GM21723 (cell line): ENCODE results near the gene GAD1.

Source experiments
- ATAC-seq: cut with Tn5 transposase; IDR thresholded peaks from one replicate; pipeline ENCODE4 v1.9.1; 2021; ENCODE audit warnings: mild to moderate bottlenecking, moderate library complexity; ENCODE audit not compliant: unreplicated experiment

GAD1 gene

DNA sequence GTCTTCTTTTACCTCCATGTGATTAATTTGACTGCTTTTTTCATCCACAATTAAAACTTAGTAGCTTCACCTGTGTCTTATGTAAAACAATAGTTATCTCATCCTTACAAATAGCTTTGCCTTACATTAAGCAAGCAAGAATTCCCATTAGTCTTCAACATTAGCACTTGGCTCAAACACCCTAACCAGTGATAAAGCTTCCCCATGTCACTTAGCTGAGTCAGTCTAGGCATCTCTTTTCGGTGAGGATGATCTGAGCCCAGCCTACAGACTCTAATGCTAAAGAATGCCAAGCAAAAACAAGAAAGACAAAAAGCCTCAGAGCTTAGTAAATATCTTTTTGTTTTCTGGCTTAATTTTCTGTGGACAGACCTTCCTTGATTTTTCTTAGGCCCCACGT, 26.1 kb downstream of the GAD1 start:
- ATAC-seq: no peak

DNA sequence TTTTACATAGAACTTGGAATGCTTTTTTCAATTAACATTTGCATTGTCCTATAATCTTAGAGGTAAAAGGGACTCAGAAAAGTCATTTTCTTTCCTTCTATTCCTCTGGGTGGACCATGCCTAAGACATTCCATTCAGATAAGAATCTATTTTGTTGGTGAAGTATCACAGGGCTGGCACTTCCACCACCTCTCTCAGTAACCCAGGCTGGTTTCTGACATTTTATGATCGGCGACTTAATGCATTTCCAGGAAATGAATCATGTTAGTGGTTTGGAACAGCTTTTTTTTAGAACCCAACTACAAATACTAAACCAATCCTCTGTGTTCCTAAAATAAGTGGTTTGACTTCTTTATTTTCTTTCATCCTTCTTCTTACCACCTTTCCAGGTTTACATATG, 27.0 kb downstream of the GAD1 start:
- ATAC-seq: no peak

DNA sequence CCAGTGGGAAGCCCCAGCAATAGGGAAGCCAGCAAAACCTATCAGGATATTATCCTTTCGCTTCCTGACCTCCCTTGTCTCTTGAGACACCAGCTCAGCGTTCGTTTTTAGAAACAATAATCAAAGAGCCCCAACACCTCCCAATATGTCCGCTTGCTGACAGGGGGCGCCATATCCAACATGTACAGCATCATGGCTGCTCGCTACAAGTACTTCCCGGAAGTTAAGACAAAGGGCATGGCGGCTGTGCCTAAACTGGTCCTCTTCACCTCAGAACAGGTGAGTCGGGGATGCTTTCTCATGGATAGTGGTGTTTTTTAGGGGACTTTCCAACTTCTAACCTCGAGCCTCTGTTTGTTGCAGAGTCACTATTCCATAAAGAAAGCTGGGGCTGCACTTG, 28.7 kb downstream of the GAD1 start:
- no peak for ATAC-seq

DNA sequence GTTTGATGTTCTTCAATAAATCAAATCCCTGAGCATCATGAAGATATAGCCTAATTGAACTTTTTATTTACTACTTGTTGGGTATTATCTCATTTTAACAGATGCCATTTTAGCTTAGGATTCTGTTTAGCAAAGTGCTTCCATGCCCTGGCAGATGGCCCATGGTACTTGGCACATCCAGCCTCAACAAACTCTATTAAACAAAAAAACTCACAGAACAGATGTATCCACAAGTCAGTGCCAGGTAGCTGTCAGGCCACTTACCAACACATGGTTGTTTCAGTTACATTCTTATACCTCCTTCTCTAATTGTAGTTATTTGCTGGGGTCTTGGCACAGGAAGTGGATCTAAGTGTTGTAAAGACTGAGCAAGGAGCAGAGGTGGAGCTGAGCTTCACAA, 29.6 kb downstream of the GAD1 start:
- no peak for ATAC-seq

DNA sequence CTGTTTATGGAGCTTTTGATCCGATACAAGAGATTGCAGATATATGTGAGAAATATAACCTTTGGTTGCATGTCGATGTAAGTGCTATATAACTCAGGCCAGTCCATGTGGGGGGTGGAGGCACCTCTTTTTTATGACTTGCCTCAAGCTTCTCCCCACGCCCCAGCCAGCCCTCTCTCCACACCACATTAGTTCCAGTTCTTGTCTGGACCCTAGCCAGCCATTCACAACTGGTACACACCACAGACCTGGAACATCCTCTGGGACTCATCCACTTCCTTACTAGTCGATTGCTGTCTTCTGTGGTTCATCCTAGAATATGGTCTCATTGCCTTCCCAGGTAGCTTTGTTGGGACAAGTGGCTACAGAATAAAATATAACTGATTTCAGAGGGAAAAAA, 31.0 kb downstream of the GAD1 start:
- ATAC-seq: no peak

DNA sequence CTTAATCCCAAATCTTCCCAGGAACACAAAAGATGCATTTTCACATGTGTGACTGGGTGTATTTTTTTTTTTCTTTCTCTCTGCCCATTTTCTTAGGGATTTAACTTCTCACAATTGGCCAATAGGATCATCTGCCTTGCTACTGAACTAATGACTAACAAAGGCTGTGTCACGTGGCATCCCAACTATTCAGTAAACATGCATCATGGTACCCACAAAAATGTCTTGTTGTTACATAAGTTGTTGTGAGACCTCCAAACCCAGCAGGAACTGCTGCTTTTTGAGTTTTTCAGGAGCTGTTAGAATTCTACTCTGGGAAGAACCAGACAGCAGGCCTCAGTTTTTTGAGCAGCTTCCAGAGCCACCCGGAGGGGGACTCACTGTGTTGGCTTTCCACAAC, 31.9 kb downstream of the GAD1 start:
- ATAC-seq: no peak

DNA sequence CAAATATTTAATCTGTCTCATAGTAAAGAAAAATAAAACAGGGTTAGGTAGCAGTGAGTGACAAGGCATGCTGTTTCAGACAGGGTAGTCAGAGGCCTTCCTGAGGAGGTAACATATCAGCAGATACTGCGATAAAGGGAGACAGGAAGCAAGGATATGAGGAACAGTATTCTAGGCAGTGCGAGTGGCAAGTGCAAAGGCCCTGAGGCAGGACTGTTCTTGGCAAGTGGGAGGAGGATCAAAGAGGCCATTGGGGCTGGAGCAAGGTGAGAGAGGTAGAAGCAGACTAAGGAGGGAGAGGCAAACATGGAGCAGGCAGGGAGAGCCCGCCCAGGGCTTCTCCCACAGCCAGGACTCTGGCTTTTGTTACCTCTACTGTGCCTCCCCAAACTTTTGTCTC, 33.6 kb downstream of the GAD1 start:
- ATAC-seq: no peak

DNA sequence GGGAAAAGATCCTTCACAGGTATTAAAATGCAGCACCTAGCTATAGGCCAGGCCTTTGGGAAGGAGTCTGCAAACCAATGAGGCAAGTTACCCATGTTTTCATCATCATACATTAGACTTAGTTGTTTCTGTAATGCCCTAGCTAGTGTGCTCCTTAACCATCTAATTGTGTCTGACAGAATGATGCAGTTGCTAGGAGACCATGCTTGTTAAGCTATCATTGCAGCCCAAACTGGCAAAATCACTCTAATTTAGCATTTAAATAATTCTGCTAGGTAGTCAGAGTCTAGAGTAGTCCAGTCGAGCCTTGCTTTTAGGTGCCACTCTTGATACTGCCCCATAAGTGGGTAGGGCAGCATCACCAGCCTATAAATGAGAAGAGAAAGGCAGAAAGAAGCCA, 34.9 kb downstream of the GAD1 start:
- no peak for ATAC-seq

DNA sequence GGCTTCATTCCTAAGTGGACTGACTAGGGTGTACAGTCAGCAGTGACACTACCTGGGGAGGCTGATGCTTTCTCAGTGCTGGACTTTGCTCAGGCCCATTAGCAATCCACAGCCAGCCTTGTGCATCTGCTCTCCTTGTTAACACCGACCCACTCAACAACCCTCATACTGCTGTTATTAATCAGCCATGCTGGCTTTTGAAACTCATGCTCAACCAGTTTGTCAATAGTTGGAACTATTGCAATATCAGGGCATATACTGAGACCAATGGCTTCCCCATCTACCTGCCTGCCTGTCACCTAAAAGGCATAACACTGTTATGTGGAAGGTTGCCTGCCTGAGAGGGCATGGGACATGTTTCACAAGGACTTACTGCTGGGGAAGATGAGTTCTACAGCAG, 39.4 kb downstream of the GAD1 start:
- no peak for ATAC-seq

DNA sequence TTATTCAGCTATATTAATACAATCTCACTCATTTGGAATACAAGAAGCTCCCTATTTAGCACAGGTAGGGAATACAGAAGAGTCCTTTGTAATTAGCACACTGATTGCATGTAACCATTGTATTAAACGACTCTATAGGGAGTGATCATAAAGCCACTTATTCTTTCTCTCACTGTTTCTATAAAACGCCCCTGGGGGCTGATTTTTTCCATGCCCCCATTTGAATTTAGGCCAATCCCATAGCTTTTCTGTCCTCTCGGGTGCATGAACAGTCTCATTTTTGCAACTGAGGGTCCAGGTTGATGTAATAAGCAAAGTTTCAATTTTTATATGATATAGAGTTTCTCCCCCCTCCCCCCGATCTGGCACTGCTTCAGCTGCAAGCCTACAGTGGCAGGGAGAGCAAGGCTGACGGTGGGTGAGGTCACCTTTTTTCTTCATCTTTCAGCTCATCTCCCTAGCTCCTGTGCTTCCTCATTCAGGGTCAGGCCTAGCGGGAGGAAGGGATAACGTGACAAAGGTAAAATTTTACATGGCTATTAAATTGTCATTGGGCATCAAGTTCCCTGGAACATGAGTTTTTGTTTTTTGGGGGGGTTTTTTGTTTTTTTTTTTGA, 45.7 kb downstream of the GAD1 start:
- no peak for ATAC-seq

DNA sequence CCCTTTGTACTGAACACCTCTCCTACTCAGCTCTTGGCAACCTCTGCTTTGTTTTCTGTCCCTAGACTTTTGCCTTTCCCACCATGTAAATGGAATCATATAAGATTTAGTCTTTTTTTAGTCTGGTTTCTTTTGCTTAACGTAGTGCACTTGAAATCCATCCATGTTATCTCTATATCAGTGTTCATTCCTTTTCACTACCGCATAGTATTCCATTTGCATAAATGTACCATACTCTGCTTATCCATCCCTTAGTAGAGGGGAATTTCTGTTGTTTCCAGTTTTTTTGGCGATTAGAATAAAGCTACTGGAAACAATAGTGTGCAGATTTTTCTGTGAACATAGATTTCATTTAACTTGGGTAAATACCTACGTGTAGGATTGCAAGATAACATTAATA, 46.4 kb downstream of the GAD1 start:
- no peak for ATAC-seq

DNA sequence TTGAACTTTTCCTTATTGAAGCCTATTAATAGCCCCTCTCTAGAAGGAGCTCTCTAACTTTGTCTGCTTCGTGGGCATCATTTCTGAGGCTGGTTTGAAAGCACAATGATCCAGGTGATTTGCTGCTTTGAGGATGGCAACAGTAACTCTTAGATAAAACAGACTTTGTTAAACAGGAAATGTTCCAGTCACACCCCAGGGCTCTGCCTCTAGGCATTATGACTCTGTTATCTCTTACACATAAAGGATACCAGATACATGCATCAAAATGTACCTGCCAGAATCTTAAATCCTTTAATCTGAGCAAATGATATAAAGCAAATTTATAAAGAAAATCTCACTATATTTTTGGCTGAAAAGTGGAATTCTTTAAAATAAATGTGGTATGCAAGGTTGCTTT, 52.3 kb downstream of the GAD1 start:
- ATAC-seq: no peak

DNA sequence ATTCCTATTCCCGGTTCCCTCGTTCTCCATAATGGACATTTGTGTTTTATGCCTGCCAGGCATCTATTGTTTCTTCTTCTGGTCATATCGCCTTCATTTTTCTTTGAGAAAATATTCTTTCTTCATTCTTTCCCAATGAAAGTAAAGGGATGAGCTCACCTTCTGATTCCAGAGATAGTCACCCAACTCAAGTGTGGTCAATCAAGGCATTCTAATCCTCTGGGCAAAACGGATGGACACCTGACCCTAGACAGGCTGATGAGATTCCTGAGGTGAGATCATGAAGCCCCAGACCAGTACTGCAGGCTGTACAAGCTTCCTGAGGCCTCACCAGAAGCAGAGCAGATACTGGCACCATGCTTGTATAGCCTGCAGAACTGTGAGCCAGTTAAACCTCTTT, 52.8 kb downstream of the GAD1 start:
- ATAC-seq: no peak

DNA sequence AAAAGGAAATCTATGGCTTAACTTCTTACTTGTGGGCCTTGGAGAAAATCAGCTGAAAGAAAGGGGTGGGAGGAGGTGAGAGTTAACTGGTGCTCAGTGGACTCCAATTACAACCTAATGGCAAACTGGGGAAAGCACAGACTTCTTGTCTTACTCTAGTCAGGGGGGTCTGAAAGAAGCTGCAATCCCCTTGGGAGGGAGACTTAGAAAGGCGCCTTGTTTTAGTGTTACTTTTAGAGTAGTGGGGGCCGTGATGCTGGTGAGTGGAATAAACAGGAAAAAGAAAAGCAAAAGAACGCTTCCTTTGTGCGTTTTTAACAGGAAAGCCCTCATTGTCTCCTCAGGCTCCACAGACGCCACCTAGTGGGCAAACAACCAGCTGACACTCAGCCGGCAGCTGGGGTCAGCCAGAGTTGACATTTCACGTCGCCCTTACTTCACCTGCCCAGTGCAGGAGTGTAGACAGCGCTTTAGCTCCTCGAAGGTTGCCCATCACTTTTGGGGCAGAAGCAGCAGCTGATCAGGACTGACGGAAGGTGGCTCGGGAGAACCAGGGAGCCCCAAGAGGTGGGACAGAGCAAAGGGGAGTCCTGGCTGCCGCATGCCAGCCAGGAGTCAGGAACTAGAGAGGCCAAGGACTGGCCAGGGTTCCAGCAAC, 56.5 kb downstream of the GAD1 start:
- peak; percentile 92 for ATAC-seq

DNA sequence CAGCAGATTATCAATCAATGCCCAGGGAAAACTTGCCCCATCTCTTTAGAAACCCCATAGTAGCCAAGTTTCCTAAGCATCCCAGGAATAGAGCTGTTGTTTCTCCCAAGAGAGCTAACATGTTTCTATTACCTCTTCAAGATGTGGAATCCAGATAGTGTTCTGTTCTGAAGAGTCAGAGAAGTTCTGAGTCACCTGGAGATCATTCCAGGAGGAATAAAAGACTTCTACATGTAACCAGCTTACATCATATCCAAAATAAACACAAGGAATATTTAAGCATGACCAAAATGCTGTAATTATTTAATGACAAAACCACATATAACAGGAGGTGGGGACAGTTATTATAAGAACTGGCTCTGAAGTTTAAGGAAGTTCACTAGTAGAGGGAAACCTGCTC, 61.4 kb downstream of the GAD1 start:
- ATAC-seq: no peak

DNA sequence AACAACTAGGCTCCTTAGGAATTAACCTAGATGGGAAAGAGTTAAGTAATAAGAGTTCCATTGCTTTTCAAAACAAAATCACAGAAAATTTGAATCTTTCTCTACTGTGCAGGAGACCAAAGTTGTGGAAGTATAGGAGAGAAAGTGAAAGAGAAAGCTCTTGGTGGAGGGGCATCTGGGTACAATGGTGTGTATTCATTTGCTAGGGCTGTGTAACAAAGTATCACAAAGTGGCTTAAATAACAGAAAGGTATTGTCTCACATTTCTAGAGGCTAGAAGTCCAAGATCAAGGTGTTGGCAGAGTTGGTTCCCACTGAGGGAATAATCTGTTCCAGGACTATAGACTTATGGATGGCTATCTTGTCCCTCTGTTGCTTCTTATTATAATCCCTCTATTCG, 61.8 kb downstream of the GAD1 start:
- no peak for ATAC-seq

DNA sequence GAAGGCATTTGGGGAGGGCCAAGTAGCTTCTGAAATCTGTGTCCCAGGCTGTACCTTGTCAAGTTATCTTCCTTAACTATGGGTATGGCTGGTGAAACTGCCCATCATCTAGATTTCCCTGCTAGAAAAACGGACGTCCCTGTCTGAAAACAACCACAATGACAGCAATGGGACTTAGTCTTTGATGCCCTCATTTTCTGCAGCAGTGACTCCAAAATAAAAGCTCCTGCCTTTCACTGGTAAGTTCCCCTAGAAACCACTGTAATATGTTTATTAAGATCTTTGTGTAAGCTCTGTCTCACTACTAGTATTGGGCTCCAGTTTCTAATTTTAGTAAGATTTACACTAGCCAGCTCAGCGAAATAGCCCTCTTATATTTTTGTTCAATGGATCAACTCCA, 65.2 kb downstream of the GAD1 start:
- ATAC-seq: no peak

DNA sequence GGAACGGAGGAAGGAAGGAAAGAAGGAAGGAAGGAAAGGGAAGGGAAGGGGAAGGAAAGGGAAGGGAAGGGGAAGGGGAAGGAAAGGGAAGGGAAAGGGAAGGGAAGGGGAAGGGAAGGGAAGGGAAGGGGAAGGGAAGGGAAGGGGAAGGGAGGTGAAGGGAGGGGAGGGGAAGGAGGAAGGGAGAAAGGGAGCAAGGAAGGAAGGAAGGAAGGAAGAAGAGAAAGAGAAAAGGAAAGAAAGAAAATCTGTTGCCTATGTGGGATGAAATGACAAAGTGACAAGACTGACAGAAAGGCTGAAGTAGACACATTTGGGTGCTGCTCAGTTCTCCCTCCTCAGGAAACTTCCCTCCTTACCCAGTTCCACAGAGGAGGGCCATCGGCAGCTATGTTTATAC, 66.1 kb downstream of the GAD1 start:
- no peak for ATAC-seq

DNA sequence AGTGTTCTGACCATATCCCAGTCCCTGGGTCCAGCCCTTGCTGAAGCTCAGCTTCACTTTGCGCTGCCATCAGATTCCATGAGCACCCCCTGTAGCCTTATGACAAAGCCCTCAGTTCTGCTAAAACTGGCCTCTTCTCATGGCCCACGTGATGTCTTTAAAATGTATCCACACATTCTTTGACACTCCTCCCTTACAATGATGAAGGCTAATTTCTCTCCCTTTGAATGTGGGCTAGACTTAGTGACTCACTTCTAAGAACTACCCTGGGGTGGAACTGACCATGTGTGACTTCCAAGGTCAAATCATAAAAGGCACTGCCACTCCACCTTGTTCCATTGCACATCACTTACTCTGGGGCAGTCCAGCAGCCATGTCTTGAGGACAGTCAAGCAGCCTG, 67.0 kb downstream of the GAD1 start:
- ATAC-seq: no peak

DNA sequence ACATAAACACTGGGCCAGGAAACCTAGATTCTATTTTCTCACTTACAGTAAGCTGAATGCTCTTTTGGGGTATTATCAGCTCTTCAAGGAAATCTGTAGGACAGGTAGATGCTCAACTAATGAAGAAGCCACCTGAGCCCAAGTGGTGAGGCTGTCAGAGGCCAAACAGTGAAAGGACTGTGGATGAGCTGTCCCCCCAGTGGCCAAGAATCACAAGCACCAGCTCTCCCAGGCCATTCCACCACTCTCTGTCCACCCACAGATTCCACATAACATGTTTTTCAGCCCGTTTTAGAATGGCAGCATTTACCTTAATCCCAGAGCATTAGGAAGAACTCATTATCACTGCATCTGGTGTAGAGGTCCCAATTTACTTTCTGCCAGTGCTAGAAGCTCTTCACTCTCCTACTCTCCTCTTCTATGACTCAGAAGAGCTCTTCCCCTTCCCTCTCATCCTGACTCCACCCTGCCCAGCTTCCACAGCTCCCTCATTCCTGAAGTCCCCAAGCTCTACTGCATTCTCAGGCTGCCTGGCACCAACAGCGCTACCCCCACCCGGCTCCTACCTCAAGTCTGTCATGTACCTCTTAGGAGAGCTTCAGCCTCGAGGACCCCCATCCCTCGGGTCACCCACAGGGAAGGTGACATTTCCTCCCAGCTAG, 68.6 kb downstream of the GAD1 start:
- ATAC-seq: no peak

DNA sequence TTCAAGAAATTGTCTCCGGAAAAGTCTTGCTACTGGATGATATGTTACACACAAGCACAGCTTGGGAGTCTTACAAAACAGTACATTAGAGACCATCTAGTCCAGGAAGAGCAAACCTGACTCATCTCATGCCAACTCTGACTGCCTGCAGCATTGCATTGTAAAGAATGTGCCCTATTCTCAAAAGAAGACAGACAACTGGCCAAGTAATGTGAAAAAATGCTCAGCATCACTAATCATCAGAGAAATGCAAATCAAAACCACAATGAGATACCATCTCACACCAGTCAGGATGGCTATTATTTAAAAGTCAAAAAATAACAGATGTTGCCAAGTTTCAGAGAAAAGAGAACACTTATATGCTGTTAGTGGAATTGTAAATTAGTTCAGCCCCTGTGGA, 69.7 kb downstream of the GAD1 start:
- ATAC-seq: no peak

DNA sequence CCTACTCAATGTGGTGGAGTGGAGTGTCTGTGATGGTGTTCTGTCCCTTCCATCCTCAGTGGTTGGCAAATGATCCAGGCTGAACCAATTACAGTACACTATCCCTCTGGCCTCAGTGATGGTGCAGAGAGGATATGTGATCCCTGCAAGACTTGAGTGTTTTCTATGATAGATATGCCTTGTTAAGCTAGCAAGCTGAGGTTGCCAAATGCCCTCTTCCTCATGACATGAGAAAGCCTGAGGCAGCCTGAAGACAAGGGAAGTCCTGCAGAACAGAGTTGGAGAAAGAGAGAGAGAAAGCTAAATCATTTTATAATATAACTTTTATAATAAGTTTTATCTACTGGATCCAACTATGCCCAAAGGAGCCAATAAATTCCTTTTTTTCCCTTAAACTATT, 70.8 kb downstream of the GAD1 start:
- ATAC-seq: no peak

DNA sequence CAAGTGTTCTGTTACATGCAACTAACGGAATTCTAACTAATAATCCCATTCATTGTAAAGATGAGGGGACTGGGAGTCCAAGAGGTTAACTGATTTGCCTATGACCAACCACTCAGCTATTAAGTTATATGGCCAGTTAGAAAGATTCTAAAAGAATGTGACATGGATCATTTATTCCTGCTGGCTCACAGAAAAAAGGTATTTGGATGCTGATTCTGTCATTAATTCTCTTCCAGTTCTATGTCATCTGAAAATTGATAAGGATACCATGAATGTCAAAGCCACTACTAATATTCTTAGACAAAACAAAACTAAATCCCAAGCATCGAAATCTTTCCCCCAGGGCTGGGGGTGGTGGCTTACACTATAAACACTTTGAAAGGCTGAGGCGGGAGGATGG, 71.2 kb downstream of the GAD1 start:
- ATAC-seq: no peak
